ENCODE data around the gene MX2. TPM values are rescaled to one million over a fixed set of nuclear protein-coding genes. Genes with fewer than 3 reads are reported as not detected.

Gene MX2
- total and polyA plus RNA-seq, 10 of the 15 experiments (the other 5 are each of a cell fraction or from before 2014, with no cell fraction given), result 10.5 to 167 (median 46.1) TPM

GRCh38 chr21:41368735-41369104 is 6.9 kb downstream of the MX2 start:
- peak; percentile 1; the same call in 1 of the 3 replicates for ATAC-seq
- Histone ChIP-seq H4K20me1 (ENCODE audit: control insufficient read depth, insufficient read depth) (no peaks in the 10 kb centered on the region), H3K4me1 (ENCODE audit: control insufficient read depth, insufficient read depth, low read length) (peaks cover 46% of the 10 kb centered on the region), H3K79me2 (ENCODE audit: control insufficient read depth, insufficient read depth, low read length) (peaks cover 82% of the 10 kb centered on the region), H2AFZ (ENCODE audit: control insufficient read depth, low read depth, low read length) (no peak overlapping the region; the same call in 1 of the 2 replicates), H3K36me3 (ENCODE audit: control insufficient read depth in 2 of 2, insufficient read depth in 2 of 2, low read length in 1 of 2) (no peaks in the 10 kb centered on the region; a peak in 1 of 4 replicates), H3K27ac (ENCODE audit: control insufficient read depth, insufficient read depth) (peak overlapping the region; percentile 98), H3K9ac (ENCODE audit: control insufficient read depth, insufficient read depth, low read length) (peak overlapping the region; percentile 87), H3K9me3 (replicated peaks; ENCODE audit: control insufficient read depth, insufficient read depth, low read length) (no peaks in the 10 kb centered on the region), H3K27me3 (replicated peaks in 1 of 2; ENCODE audit: control insufficient read depth in 2 of 2, insufficient read depth in 2 of 2, low read length in 1 of 2) (no peaks in the 10 kb centered on the region), H3K4me2 (ENCODE audit: control insufficient read depth, insufficient read depth) (peak overlapping the region; percentile 99), H3K4me3 (peak overlapping the region; percentile 78)
- BruUV-seq (replicated peaks), result TSS peak; percentile 60
- 25% methylated on average over 4 of the region's 4 CpGs for WGBS (ENCODE audit: insufficient coverage, insufficient replicate concordance, low lambda C conversion rate, missing lambda C conversion rate)
- intact Hi-C loops (cut with micrococcal nuclease; ENCODE audit: unreplicated experiment), result loop anchor here (1.0 to 10.0 kb wide), 4 partner anchors 58 to 856 kb away; partner anchors contain the start of gene MX1
- FAIRE-seq, result no peak
- TF ChIP-seq E4F1 (IDR thresholded peaks at IDR 0.05; ENCODE audit: borderline replicate concordance, partially characterized antibody) (no peak), HCFC1 (IDR thresholded peaks at IDR 0.05; ENCODE audit: low read length) (no peak), JUND (IDR thresholded peaks at IDR 0.05; ENCODE audit: low read depth, low read length) (0 out of 2 replicates have a peak, but pooled peaks have one; percentile 16), IKZF1 (conservative IDR thresholded peaks at IDR 0.05) (no peak), ZNF622 (IDR thresholded peaks at IDR 0.05) (no peak), SREBF2 (IDR thresholded peaks at IDR 0.05; ENCODE audit: low read length) (no peak), IKZF2 (IDR thresholded peaks at IDR 0.05) (no peak), SMC3 (IDR thresholded peaks at IDR 0.05; ENCODE audit: borderline replicate concordance, low read length) (no peak)
- no peak for DNase-seq (ENCODE audit: low read depth, low spot score)
- ChIA-PET CTCF (interaction anchor here (0.8 to 7.4 kb wide), 13 partner anchors 17 to 448 kb away, joined by 3 to 99 read pairs (median 4); partner anchors contain the start of gene MX1), RAD21 (ENCODE audit: unreplicated experiment) (interaction anchor here (0.9 to 7.7 kb wide), 9 partner anchors 8 to 92 kb away, joined by 3 to 97 read pairs (median 6); partner anchors contain the start of genes MX1 and MX2), POLR2A (interaction anchor here (0.7 to 4.6 kb wide), 5 partner anchors 8 to 85 kb away, joined by 3 to 80 read pairs (median 13); partner anchors contain the start of gene MX1), SMC1A (ENCODE audit: uncharacterized antibody, unreplicated experiment) (interaction anchor here (0.9 to 8.3 kb wide), 12 partner anchors 7 to 560 kb away, joined by 3 to 67 read pairs (median 16); partner anchors contain the start of genes MX1 and MX2)
- in situ Hi-C loops (cut with MboI), result no loop called here

Data from GM12878 (cell line).